Type B pancreatic cell (in vitro differentiated cells): ENCODE data around the gene DAND5. TPM values are rescaled to one million over a fixed set of nuclear protein-coding genes. Genes with fewer than 3 reads are reported as not detected.

Experiments used
- DNase-seq: peaks from one replicate; pipeline ENCODE4 v3.0.0; 2021; ENCODE audit warnings: mixed read lengths; ENCODE audit not compliant: unreplicated experiment; ENCODE audit errors: extremely low spot score
- H3K27ac Mint-ChIP-seq: 2 replicates; pipeline ENCODE4 v1.8.0; 2021; ENCODE audit warnings: mild to moderate bottlenecking, mixed read lengths
- H3K27me3 Mint-ChIP-seq: 2 replicates; pipeline ENCODE4 v1.8.0; 2021; ENCODE audit warnings: mixed read lengths
- H3K36me3 Mint-ChIP-seq: 2 replicates; pipeline ENCODE4 v1.8.0; 2021; ENCODE audit warnings: mixed read lengths
- H3K4me1 Mint-ChIP-seq: one replicate; pipeline ENCODE4 v1.8.0; 2021; ENCODE audit warnings: mixed read lengths; ENCODE audit not compliant: unreplicated experiment
- H3K4me3 Mint-ChIP-seq: 2 replicates; pipeline ENCODE4 v1.8.0; 2021; ENCODE audit warnings: mild to moderate bottlenecking, mixed read lengths
- H3K9me3 Mint-ChIP-seq: 2 replicates; pipeline ENCODE4 v1.8.0; 2021; ENCODE audit warnings: mixed read lengths
- total RNA-seq: library from RNA; stranded (reverse); gene quantifications from 2 replicates; pipeline ENCODE4 v1.2.1, GENCODE V29; 2021; ENCODE audit warnings: low replicate concordance
- TF ChIP-seq, protein P1 (sequence below): fragments of 200-600 bp; sonication (generic); conservative IDR thresholded peaks from 2 replicates; pipeline ENCODE4 v1.5.0; 2021; ENCODE audit warnings: antibody characterized with exemption, mild to moderate bottlenecking

DAND5 gene
- total RNA-seq, 1 donor from 2014 or later = not detected

DNA sequence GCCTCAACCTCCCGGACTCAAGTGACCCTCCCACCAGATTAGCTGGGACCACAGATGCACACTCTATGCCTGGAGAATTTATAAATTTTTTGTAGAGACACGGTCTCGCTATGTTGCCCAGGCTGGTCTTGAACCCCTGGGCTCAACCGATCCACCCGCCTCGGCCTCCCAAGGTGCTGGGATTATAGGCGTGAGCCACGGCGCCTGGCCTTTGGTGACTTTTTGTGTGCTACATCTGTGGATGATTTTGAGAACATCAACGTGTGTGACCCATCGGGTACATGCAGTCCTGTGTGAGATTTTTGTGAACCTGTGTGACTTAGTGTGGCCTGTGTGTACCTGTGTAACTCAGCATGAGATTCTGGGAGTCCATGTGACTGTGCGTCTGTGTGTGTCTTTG is 17.4 kb downstream of the DAND5 start:
- H3K36me3 Mint-ChIP-seq = no peaks in the 10 kb centered on the region
- H3K27me3 Mint-ChIP-seq = peaks cover 45% of the 10 kb centered on the region
- H3K27ac Mint-ChIP-seq = no peak overlapping the region
- TF ChIP-seq, protein P1, sequence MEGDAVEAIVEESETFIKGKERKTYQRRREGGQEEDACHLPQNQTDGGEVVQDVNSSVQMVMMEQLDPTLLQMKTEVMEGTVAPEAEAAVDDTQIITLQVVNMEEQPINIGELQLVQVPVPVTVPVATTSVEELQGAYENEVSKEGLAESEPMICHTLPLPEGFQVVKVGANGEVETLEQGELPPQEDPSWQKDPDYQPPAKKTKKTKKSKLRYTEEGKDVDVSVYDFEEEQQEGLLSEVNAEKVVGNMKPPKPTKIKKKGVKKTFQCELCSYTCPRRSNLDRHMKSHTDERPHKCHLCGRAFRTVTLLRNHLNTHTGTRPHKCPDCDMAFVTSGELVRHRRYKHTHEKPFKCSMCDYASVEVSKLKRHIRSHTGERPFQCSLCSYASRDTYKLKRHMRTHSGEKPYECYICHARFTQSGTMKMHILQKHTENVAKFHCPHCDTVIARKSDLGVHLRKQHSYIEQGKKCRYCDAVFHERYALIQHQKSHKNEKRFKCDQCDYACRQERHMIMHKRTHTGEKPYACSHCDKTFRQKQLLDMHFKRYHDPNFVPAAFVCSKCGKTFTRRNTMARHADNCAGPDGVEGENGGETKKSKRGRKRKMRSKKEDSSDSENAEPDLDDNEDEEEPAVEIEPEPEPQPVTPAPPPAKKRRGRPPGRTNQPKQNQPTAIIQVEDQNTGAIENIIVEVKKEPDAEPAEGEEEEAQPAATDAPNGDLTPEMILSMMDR = no peak
- H3K4me1 Mint-ChIP-seq = peaks cover 16% of the 10 kb centered on the region
- no peaks in the 10 kb centered on the region for H3K9me3 Mint-ChIP-seq
- no peak overlapping the region for H3K4me3 Mint-ChIP-seq
- DNase-seq = no peak

DNA sequence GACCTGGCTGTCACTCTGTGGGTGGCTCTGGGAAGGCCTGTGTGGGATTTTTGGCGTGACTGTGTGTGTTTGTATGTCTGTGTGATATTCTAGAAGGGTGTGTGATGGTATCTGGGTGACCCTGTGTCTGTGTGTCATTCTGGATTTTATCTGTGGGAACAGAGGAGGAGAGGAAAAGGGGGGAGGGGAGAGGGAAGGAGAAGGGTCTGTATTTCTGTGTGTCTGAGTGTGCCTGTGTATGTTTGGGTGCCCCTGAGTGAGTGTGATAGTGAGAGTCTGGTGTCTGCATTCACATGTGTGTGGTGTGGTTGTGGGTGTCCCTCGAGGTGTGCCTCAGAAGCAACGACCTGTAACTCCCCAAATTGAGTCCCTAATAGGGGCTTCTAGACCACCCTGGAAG is 17.8 kb downstream of the DAND5 start:
- H3K36me3 Mint-ChIP-seq = no peaks in the 10 kb centered on the region
- TF ChIP-seq, protein P1 = no peak
- H3K9me3 Mint-ChIP-seq = no peaks in the 10 kb centered on the region
- peaks cover 16% of the 10 kb centered on the region for H3K4me1 Mint-ChIP-seq
- H3K4me3 Mint-ChIP-seq = no peak overlapping the region
- peaks cover 47% of the 10 kb centered on the region for H3K27me3 Mint-ChIP-seq
- no peak overlapping the region for H3K27ac Mint-ChIP-seq
- DNase-seq = no peak

DNA sequence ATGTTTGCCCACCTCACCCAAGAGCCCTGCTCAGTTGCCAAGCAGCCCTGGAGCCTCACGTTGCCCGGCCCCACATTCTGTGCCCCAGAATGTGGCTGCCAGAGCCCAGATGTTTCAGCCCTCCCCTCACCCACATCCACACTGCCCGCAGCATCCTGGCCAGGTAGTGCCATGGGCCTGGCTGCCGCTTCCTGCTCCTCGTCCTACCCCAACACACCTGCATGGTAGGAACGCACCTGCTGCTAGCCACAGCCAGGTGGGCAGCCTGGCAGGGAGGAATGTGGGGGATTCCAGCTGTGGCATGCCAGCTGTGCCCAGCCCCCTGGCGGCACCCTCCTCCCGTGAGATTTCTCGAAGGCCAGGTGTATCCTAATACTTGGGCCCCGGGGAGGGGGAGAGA is 18.4 kb downstream of the DAND5 start:
- Mint-ChIP-seq H3K4me3 (no peak overlapping the region), H3K36me3 (no peaks in the 10 kb centered on the region), H3K27ac (no peak overlapping the region), H3K9me3 (no peaks in the 10 kb centered on the region), H3K27me3 (peaks cover 53% of the 10 kb centered on the region), H3K4me1 (peaks cover 16% of the 10 kb centered on the region)
- no peak for DNase-seq
- TF ChIP-seq, protein P1 = no peak

DNA sequence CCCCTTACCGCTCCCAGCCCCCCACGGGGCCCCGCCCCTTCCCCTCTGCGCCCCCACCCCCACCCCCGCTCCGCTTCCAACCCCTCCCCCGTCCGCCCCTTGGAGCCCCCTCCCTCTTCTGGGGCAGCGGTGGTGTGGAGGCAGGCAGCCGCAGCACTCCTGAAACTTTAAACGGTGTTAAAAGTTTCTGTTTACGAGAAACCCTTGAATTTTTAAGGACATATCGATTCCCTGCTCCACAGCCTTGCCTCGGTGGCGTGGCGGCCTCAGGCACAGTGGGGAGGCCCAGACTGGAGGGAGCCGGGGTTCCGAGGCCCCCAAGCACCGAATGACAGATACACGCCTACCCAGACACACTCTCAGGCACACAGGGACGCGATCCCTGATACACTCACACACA is 21.1 kb downstream of the DAND5 start:
- Mint-ChIP-seq H3K27ac (no peak overlapping the region), H3K9me3 (no peaks in the 10 kb centered on the region), H3K27me3 (peaks cover 69% of the 10 kb centered on the region), H3K4me1 (peaks cover 14% of the 10 kb centered on the region), H3K36me3 (no peaks in the 10 kb centered on the region), H3K4me3 (no peak overlapping the region)
- TF ChIP-seq, protein P1 = no peak
- DNase-seq = no peak

DNA sequence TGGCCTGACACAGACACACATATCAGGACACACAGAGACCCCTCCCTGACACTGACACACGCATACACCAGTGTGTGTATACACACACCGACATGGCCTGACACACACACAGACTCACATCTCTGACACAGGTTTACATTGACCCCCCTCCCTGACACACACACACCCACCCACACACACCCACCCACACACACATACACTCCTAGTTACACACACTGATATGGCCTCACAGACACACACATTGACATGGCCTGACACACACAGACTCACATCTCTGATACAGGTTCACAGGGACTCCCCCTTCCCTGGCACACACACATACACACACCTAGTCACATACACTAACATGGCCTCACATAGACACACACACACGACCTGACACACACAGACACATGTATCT is 21.5 kb downstream of the DAND5 start:
- Mint-ChIP-seq H3K4me3 (no peak overlapping the region), H3K4me1 (peaks cover 14% of the 10 kb centered on the region), H3K9me3 (no peaks in the 10 kb centered on the region), H3K27me3 (peaks cover 65% of the 10 kb centered on the region), H3K27ac (no peak overlapping the region), H3K36me3 (no peaks in the 10 kb centered on the region)
- TF ChIP-seq, protein P1 = no peak
- no peak for DNase-seq

DNA sequence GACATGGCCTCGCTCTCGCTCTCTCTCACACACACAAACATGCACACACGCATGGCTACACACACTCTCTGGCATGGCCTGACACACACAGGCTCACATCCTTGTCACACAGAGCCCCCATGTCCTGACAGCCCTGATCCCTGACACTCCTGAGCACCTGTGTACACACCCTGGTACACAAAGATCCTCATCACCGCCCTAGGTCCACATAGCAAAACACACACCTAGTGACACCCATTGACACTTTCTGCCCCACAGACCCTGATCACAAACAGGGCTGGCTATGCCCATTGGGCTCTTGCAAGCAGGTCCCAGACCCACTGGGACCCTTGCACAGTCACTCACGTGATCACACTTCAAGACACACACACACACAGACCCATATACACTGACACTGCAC is 21.9 kb downstream of the DAND5 start:
- DNase-seq = no peak
- no peak overlapping the region for H3K27ac Mint-ChIP-seq
- peaks cover 14% of the 10 kb centered on the region for H3K4me1 Mint-ChIP-seq
- TF ChIP-seq, protein P1 = no peak
- no peak overlapping the region for H3K4me3 Mint-ChIP-seq
- H3K36me3 Mint-ChIP-seq = no peaks in the 10 kb centered on the region
- no peaks in the 10 kb centered on the region for H3K9me3 Mint-ChIP-seq
- peaks cover 64% of the 10 kb centered on the region for H3K27me3 Mint-ChIP-seq
